Measurements from ENCODE around the gene EFTUD2. TPM values are rescaled to one million over a fixed set of nuclear protein-coding genes. Genes with fewer than 3 reads are reported as not detected.

The EFTUD2 gene
- total and polyA plus RNA-seq, 4 donors, result 19.8 to 84.3 (median 33.3) TPM

- Histone ChIP-seq H3K27ac (ENCODE audit: low read depth in 1 of 2, low read length in 2 of 2) (no peak overlapping the region), H3K9ac (ENCODE audit: low read depth in 1 of 2, low read length in 2 of 2) (no peak overlapping the region), H3K36me3 (ENCODE audit: control insufficient read depth in 4 of 4, insufficient read depth in 3 of 4, low read depth in 1 of 4, low read length in 3 of 4) (no peaks in the 10 kb centered on the region), H3K4me1 (ENCODE audit: control insufficient read depth in 4 of 4, insufficient read depth in 4 of 4, low read length in 3 of 4) (peaks cover 0 to 16% (median 10%) of the 10 kb centered on the region in 4 donors), H3K4me3 (ENCODE audit: low read depth in 1 of 3, low read length in 3 of 3) (peak overlapping the region in 1 of 3 donors; percentile 37), H3K27me3 (ENCODE audit: control insufficient read depth in 4 of 4, insufficient read depth in 4 of 4, low read length in 3 of 4) (no peaks in the 10 kb centered on the region), H3K9me3 (ENCODE audit: control insufficient read depth in 4 of 4, low read length in 3 of 4) (no peaks in the 10 kb centered on the region)
- WGBS, result 8% methylated on average over 56 of the region's 56 CpGs
- DNase-seq (ENCODE audit: low spot score), result peak; percentile 47
- TF ChIP-seq RXRA (IDR thresholded peaks at IDR 0.05) (peak in 1 of 2 donors; percentile 41), ATF3 (IDR thresholded peaks at IDR 0.05) (no peak), REST (IDR thresholded peaks at IDR 0.05) (no peak), SP1 (IDR thresholded peaks at IDR 0.05) (peak; percentile 17), CTCF (IDR thresholded peaks at IDR 0.05; ENCODE audit: low read depth, low read length, missing input control) (peak; percentile 45), RAD21 (IDR thresholded peaks at IDR 0.05) (peak; percentile 64 to 76), HNF4G (IDR thresholded peaks at IDR 0.05) (no peak)
These were observed 12.1 kb upstream of the EFTUD2 start for GRCh38 chr17:44911133-44912001.

- 90% methylated on average over 13 of the region's 13 CpGs for WGBS
- no peak overlapping the region for H3K27ac ChIP-seq (ENCODE audit: low read depth in 1 of 2, low read length in 2 of 2)
- H3K27me3 ChIP-seq (ENCODE audit: control insufficient read depth in 4 of 4, insufficient read depth in 4 of 4, low read length in 3 of 4), result no peaks in the 10 kb centered on the region
- no peaks in the 10 kb centered on the region for H3K36me3 ChIP-seq (ENCODE audit: control insufficient read depth in 4 of 4, insufficient read depth in 3 of 4, low read depth in 1 of 4, low read length in 3 of 4)
- peaks cover 0 to 16% (median 10%) of the 10 kb centered on the region in 4 donors for H3K4me1 ChIP-seq (ENCODE audit: control insufficient read depth in 4 of 4, insufficient read depth in 4 of 4, low read length in 3 of 4)
- H3K9me3 ChIP-seq (ENCODE audit: control insufficient read depth in 4 of 4, low read length in 3 of 4), result no peaks in the 10 kb centered on the region
- TF ChIP-seq ZBTB33 (IDR thresholded peaks at IDR 0.05), result no peak
- no peak for TF ChIP-seq NR2F2 (IDR thresholded peaks at IDR 0.05)
- no peak for TF ChIP-seq MAX (IDR thresholded peaks at IDR 0.05)
- no peak for TF ChIP-seq JUND (IDR thresholded peaks at IDR 0.05)
- TF ChIP-seq RXRA (IDR thresholded peaks at IDR 0.05), result no peak
- no peak for TF ChIP-seq HNF4G (IDR thresholded peaks at IDR 0.05)
- TF ChIP-seq FOXA1 (IDR thresholded peaks at IDR 0.05), result no peak
- TF ChIP-seq YY1 (IDR thresholded peaks at IDR 0.05), result no peak
- TF ChIP-seq HNF4A (conservative IDR thresholded peaks at IDR 0.05), result no peak
- TF ChIP-seq GABPA (IDR thresholded peaks at IDR 0.05 in 1 of 2, conservative IDR thresholded peaks at IDR 0.05 in 1 of 2), result no peak
- no peak for DNase-seq (ENCODE audit: low spot score)
- no peak overlapping the region for H3K9ac ChIP-seq (ENCODE audit: low read depth in 1 of 2, low read length in 2 of 2)
- H3K4me3 ChIP-seq (ENCODE audit: low read depth in 1 of 3, low read length in 3 of 3), result no peak overlapping the region
These were observed 11.2 kb upstream of the EFTUD2 start for GRCh38 chr17:44910231-44911106.

Measured in liver (tissue), 9 donors.